Amniotic stem cell (primary cell): ENCODE measurements around the gene RBBP8NL.

Source experiments
- DNase-seq: peaks from one replicate; lab custom pipeline; 2025; lab: John Stamatoyannopoulos, UW

The RBBP8NL gene

DNA sequence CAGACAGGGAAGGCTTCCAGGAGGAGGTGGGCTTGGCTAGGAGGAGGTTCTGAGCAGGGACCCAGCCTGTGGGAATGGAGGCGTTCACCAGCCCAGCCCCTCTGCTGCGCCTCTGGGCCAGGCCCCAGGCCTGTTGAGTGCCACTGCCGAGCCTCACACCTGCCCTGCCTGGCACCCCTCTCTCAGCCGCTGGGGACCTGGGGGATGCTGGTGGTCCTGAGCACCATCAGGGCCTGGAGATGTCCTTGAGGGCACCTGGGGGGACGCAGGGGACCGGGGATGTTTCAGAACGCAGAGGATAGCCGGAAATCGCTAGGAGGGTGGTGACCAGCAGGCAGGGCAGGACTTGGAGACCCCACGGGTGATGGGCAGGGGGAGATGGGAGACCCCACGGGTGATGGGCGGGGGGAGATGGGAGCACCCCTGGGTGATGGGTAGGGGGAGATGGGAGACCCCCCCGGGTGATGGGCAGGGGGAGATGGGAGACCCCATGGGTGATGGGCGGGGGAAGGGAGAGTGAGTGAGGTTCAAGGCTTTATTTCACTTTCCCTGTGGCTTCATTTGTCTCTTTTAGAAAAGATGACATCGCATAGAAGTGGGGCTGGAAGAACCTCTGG is 35.7 kb upstream of the RBBP8NL start:
- no peak for DNase-seq

- DNase-seq: no peak
Observed at GRCh38 chr20:62461834-62462233, 34.5 kb upstream of the RBBP8NL start.

DNA sequence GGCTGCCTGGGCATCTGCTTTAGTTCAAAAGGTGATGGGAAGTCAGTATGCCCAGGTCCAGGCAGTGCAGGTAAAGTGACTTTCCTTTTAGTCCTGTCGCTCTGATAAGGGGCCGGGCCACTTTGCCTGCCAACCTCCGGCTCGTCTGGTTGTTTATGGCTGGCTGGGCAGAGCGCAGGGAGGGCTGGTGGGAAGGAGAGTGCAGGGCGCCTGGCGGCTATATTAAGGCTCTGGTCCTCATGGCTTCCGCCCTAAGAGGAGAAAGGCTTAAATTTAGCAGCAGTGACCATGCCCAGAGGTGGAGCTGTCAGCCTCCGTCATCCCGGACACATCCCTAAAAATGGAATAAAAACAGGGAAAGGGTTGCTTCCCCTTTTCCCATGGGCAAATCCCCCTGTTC is 33.8 kb upstream of the RBBP8NL start:
- DNase-seq: no peak

- no peak for DNase-seq
Observed at GRCh38 chr20:62460678-62461077, 33.3 kb upstream of the RBBP8NL start.

DNA sequence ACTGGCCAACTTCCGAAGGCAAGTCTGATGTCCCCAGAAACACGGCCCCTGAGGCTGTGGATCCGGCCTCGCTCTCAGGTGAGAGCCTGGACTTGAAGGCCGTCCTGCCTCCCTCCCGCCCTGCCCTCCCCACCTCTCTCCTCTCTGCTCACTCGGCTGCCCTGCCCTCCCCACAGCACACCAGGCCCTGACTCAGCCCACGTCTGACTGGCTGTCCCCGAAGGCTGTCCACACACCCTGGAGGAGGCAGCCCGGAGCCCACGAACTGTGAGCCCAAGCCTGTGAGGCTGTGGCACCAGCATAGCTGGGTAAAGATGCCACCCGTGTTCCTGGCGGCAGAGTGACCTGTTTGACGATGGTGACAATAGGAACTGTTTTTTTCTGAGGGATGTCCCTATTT is 32.1 kb upstream of the RBBP8NL start:
- no peak for DNase-seq

- DNase-seq: no peak
Observed at GRCh38 chr20:62458275-62459251, 31.2 kb upstream of the RBBP8NL start.

DNA sequence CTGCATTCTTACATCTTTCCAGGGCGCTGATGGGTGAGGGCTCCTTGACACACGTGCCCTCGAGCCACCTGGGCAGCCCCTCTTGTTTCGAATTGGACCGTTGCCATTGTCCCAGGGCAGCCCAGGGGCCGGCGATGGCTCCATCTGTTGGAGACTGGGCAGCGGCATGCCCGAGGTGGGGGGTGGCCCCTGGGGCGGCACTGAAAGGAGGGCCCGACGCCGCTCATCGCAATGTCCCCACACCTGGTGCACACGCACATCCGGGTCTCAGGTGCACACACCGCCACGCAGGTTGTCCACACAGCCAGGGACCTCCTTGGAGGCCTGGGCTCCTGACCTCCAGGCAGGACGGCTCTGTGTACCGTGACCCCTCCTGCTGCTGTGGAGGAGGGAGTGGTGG is 30.5 kb upstream of the RBBP8NL start:
- DNase-seq: no peak

DNA sequence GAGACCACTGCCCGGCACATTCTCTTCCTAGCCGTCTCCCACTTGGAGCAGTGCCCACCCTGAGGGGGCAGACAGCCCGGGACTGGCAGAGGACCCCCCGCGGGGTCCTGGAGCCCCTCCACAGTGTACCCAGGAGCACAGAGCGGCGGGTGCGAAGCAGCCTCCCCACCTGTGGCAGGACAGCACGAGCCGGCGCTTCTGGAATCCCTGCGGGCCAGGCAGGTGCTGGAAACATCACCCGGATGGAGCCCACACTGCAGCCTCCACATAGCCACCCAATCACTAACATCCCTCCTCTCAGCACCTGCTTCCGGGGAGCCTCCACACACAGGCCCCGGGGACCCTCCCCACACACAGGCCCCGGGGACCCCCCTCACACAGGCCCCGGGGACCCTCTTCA is 29.8 kb upstream of the RBBP8NL start:
- no peak for DNase-seq

GRCh38 chr20:62455929-62456328 is 28.6 kb upstream of the RBBP8NL start:
- no peak for DNase-seq

DNA sequence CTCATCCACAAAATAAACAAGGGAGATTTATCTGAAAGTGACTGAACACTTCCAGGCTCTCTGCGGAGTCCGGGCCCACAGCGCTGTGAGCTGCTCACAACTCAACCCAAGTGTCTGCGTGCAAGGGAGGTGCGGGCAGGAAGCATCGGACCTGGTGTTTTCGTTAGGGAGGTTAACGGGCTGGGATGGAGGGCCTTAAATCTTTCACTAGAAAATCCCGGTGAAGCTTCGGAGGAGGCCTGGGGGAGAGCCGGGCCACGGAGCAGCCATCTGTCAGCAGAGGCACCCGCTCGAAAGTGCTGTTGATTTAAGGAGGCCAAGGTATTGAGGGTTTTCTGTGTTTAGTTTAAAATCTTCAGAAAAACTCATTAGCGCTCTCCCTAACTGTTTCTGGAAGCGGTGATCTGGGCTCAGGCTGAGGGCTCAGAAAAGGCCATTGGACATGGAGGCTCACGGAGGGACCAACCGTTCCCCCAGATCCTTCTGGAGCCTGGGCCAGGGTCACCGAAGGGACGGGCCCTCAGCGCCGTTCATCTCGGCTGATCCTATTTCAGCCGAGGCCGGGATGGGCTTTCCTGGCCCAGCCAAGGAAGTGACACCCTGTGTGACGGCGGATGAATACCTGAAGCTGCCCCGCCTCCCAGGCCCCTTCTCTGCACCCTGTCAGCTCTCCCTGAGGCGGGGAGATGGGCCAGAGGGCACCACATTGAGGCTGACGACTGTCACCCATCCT is 27.7 kb upstream of the RBBP8NL start:
- DNase-seq: no peak

DNA sequence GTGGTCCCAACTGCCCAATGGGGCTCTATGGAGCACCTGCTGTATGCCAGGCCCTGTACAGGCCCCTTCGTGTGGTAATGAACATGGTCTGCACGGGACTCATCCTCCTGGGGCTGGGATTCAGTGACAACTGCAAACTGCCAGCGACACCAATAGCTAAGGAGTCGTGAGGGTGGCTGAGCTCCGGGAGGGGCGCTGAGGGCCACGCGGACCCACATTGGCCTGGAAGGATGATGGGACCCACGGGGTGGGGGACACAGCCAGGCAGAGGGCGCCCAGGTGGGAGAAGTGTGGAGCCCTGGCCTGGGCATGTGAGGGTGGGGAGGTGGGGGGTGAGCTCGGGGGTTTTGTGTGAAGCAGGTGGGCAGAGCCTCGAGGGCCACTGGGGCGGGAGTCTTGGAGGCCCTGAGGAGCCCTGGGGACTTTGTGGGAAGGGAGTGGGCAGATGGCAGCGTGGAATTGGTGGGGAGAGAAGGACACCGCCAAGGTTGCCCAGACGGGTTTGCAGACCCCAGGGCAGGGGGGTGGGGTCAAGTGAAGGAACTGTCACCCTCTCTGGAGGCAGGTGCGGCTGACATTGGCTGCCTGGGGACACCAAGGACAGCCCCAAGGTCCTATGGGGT is 26.0 kb upstream of the RBBP8NL start:
- DNase-seq: no peak

DNA sequence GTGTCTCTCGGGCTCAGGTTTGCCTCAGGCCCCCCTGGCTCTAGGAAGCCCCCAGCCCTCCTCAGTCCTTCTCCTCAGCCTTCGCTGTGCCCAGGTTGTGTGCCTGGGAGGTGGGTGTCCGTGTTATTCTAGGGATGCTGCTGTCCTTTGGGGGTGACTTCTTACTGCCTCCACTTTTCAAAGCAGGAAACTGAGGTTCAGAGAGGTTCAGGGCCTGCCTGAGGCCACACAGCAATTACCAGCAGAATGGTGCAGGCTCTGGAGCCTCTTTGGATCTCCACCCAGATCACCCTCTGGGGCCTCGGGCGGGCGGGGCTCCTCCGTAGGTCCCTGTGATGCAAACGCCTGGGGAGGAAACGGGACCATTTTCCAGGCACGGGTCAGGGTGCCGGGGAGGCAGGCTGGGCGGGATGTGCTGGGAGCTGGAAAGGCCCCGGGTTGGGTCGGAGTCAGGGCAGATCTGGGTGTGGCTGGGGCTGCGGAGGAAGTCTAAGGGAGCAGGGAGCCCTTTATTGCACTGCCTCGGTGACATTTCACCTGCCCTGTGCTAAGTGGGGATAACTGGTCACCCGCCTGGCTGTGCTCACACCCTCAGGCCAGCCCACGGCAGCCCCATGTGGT is 25.2 kb upstream of the RBBP8NL start:
- no peak for DNase-seq

DNA sequence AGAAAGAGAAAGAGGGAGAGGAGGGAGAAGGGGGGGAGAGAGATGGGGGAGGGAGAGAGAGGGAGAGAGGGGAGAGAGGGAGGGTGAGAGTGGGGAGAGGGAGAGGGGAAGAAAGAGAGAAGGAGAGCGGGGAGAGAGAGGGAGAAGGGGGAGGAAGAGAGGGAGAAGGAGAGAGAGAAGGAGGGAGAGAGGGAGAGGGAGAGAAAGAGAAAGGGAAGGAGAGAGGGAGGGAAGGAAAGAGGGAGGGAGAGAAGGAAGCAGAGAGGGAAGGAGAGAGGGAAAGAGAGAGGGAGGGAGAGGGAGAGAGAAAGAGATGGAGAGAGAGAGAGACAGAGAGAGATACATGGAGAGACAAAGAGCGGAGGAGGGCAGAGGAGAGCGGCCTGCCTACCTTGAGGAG is 24.6 kb upstream of the RBBP8NL start:
- no peak for DNase-seq

DNA sequence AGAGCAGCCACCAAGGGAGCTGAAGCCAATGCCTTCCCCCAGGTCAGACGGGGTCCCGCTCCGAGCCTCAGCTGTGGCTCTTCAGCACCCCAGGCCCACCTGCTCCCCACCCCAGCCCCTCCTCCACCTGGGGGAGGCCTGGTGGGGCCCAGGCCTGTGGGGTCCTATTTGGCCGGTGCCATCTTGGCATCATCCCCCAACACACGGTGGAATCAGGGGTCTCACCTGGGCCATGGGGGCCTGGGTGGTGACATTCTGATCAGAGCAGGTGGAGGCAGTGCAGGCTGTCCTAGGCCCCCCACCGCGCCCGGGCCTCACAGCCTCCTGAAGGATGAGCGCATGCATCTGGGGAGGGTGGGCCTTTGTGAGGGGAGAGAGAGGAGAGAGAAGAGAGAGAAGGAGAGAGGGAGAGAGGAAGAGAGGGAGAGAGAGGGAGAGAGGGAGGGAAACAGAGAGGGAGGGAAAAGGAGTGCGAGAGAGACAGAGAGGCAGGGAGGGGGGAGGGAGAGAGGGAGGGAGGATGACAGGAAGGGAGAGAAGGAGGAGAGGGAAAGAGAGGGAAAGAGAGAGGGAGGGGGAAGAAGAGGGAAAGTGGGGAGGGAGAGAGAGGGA is 23.9 kb upstream of the RBBP8NL start:
- DNase-seq: no peak

GRCh38 chr20:62449951-62450691 is 22.8 kb upstream of the RBBP8NL start:
- DNase-seq: no peak

DNA sequence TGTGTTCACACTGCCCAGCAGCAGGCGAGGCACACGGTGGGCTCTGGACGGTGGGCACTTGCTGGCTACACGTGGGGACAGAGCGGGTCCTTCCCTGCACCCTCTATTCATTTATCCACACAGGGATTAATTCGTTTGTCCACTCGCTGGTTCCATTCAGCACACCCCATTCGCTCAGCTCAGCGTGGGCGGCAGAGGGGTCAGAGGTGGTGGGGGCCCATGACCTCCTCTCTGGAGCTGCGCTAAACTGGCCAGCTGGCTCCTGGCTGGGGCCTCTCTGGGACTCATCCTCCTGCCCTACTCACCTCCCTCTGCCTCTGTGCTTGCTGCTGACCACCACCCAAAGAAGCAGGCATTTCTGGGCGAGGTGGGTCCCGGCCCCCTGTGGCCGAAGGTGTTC is 21.4 kb upstream of the RBBP8NL start:
- DNase-seq: no peak

GRCh38 chr20:62448038-62448437 is 20.7 kb upstream of the RBBP8NL start:
- DNase-seq: no peak

DNA sequence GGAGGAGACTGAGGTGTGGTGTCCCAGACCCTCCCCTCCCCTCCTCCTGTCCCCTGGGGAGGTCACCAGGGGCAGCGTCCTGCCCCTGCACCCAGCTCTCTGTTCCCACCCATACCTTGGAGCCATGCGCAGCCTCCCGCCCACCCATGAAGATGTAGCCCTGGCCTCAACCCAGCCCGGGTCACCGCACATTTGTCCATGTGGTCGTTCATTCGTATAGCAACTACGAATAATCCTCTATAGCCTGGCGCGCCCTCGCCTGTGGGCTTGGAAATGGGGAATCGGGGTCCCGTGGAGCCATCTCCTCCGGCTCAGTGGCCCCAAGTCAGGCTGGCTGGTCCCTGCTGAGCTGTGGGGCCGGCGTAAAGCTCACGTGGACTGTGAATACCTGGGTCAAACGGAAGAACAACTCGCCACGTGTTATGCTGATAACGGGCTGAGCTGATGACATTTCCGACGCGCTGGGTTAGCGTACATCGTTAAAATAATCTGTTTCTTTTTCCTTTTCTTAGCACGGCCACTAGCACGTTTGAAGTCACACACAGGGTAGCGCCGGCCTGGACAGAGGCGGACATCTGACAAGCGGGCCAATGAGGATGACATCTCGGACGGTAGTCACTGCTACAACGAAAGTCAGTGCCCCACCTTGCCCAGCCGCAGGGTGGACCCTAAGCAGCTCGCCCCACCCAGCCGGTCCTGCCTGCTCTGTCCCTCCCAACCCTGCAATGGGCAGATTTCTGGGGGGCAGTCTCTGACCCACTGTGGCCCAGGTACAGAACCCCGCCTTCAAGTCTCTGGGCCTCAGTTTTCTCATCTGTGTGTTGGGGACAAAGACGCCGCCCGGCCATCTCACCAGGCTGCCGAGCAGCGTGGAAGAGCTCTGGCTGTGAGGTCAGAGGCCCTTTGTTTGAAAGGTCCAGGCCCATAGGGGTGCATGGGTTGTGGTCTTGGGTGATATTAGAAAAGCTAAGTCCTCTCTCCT is 19.8 kb upstream of the RBBP8NL start:
- no peak for DNase-seq

DNA sequence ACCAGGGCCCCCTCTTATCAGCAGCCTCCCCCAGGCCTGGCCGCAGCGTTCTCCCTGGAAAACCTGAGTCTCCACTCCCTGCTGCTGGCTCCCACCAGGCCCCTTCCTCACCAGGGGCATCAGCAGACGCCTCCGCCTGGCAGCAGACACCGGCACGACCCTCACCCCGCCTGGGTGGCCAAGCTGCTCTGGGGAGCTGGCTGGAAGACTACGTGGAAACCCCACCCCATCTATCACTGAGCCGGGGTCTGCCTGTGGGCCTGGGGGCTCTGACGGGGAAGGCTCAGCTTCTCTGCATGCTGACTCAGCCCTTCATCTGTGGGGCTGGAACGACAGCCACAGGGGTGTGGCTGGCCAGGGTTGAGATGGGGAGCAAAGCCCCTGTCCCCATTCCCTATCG is 19.1 kb upstream of the RBBP8NL start:
- no peak for DNase-seq
